HG03135 (cell line): Measurements from ENCODE around the gene CMTM4.

ENCODE experiments used
- ATAC-seq: cut with Tn5 transposase; IDR thresholded peaks from one replicate; pipeline ENCODE4 v1.9.1; 2021; ENCODE audit warnings: mild to moderate bottlenecking, moderate library complexity; ENCODE audit not compliant: unreplicated experiment

Gene CMTM4

DNA sequence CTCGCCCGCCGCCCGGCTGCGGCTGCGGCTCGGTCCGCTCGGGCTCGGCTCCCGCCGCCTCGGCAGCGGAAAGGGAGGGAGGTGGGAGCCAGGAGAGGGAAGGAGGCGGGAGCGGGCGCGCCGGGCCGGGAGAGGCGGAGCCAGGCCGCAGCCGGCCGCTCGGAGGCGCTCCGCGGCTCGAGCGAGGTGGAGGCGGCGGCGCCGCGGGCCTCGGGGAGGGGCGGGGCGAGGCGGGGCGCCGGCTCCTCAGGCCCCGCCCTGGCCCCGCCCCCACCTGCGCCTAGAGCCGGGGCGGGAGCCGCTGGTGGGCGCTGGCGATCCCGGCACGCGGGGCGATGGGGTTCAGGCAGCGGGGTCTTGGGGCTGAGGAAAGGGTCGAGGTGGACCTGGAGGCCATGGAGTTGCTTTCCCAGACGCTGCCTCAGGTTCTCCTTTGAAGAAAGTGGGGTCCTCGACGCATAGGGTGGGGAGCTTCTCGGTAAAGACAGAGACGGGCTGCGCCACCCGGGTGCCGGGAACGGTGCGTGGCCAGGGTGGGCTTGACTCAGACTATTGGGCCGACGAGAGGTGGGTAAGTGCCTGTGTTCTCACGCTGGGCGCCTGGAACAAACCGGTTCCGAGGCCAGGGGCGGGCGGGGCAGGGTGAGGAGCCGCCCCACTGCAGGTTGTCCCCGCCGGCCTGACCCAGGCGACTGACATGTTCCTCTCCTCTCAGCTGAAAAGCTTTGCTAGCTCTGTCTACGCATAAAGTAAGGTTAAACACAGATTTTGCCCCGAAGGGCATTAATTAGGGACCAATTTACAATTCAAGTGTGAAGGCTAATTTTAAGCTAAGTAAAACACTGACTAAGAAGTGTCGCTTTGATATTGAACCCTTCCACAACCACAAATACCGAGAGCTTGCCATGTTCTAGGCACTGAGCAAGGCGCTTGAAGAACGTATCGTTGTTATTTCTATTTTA is at the start of gene CMTM4:
CMTM4 (minus strand) TSS at position 75 of the 962 bp plus-strand sequence. CDS start 218 bp downstream, outside the sequence.
- ATAC-seq = peak; percentile 92

DNA sequence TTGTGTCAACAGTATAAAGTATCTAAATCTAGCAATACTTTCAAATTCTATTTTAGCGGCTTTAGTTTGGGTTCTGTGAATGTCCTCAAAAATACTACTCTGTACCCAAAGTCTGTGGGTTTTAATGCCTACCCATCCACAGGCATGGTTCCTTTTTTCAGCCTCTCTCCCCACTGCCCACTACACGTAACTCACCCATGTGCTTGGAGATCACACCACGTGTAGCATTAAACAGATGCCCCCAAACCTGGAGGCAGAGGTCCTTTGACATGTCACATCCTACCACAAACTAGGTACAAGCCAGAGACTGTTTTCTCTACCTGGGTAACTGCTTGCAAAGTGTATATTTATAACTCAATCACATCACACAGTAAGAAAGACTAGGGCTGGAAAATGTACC is 49.5 kb upstream of the CMTM4 start:
- no peak for ATAC-seq

DNA sequence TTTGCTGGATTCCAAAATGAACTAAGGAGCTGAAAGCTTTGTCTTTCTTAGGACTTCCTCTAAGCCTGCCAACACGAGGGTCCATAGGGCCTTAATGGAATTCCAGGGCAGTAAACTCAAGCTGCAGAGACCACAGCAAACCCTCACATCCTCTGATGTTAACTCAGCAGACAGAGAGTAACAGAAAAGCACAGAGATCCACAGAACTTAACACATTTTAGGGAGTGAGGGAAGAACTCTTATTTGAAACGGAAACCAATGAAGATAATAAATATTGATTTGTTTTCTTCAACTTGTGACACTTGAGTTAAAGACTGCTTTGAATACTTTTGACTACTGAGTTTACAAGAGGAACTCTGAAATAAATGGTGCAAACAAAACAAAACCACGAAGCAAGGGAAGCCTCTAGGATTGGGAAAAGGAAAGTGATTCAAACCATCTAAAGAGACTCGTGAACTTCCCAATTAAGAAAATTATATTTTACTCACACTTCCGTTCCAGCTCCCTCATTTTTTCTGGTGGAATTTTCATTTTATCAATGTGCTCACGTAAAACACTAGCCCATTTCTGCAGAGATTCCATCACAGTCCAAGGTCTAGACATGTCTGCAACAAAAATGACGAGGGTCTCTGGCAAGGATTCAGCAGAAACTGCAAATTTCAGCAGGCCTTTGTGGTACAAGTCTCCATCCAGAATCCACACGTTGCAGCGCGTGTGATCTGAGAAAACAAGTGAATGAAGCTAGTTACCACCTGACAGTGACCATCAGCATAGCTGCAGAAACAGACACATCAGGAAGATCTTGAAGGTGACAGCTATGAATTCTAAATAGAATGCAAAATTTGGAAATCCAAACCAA is 45.6 kb upstream of the CMTM4 start:
- no peak for ATAC-seq

DNA sequence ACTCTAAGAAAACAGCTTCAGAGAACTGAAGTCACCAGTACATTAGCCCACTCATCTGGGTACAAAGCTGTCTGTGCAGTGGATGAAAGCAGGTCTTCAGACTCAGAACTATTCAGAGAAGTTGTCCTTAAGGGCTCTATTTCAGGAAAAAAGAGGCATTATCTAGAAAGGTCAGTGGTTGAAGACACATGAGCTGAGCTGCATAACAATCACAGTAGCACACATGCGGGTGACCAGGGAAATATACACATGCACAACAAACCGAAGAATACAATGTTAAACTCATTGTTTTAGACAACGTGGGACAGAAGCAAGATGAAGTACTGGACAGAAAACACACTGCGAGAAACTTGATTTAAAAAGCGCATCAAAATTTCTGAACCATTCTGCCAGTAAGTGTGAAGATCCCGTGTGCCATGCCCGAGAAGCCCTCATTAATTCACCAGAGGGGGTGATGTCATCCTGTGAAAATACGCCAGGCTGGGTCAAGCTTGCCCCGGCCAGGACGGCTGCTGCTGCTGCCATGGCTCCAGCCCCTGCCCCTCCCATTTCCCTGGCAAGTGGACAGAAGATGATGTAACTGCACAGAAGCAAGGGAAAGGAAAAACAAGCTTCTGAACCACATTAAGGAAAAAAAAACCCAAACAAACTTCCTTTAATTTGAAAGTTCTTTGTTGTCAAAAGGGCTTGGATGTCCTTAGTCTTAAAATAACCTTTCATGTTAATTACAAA is 44.8 kb upstream of the CMTM4 start:
- ATAC-seq = no peak

DNA sequence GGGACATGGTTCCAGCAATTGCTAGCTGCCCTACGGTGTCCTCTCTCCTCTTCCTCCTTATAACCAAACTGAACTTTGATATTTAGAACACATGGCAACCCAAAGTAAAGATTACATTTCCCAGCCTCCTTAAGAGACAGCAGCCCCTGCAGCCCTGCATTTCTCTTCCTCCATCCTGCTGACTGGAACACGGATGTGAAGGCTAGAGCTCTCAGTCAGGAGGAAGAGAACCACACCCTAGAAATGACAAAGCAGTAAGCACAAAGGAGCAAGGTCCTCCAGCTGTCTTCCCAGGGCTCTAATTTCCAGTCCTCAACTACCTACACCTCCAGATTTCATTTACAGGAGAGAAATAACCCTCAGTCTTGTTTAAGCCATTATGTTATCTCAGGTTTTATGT is 44.0 kb upstream of the CMTM4 start:
- ATAC-seq = no peak

DNA sequence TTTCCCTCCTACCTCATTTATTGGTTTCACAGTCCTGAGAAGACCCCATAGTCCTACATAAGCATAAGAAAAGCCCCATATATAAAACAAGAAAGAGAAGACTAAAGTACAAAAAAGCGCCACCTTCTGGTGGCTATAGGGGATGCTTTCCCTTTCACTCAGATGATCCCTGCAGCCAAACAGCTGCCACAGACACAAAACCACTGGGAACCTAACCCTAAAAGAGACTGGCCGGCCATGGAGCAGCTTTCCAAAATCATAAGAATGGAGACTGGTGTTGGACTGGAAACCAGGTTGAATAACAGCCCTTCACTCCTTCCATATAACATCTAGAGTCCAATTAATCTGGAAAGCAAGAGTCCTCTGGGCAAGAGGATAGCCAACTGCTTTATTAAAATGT is 43.5 kb upstream of the CMTM4 start:
- ATAC-seq = no peak

DNA sequence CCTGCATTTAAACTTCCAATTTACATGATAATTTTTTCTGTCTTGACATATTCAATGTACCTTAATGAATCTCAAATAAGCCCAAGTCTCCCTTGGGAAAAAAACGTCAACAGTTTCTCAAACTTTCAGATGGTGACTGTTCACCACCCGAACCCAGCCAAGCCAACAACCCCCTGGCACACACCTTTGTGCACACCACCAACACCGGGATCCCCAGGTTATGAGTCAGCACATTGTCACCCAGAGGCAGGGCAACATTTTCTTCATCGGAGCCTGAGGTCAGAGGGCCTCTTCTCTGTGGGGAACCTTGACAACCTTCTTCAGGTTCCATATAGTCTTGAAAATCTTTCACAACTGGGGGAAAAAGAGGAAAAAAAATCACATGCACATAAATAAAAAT is 39.3 kb upstream of the CMTM4 start:
- no peak for ATAC-seq

DNA sequence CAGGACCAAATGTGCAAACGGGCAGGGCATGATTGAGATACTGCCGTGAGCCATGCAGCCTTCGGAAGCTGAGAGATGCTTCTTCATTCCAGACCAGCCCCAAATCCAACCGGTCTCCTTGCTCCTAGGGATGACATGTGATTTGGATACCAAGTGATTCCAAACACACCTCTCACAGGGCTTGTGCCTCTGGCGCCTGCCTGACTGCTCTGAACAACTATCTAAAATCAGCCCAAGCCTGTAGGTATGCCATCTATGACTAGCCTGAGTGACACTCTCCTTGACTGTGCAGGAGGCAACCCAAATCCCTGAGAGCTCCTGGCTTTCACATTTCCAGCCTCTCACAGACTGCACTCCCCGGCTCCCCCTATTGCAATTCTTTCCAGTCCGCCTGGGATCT is 34.6 kb upstream of the CMTM4 start:
- no peak for ATAC-seq

DNA sequence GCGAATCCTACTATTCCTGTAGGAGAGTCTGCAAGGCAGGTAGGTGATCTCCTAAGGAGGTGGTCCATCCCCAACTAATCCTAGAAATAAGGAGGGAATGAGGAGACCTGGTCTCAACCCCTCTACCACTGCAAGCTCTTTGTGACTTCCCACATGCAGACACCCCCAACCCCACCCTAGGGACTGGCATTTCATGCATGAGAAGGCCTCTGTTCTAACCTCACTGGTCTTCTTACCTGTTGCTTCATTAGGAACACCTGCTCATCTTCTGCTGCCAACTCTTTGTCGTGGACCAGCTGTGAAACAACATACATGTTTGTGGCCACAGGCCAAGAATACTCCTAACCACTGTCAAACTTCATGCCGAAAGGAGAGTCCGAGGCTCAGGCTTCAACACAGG is 32.3 kb upstream of the CMTM4 start:
- ATAC-seq = no peak

DNA sequence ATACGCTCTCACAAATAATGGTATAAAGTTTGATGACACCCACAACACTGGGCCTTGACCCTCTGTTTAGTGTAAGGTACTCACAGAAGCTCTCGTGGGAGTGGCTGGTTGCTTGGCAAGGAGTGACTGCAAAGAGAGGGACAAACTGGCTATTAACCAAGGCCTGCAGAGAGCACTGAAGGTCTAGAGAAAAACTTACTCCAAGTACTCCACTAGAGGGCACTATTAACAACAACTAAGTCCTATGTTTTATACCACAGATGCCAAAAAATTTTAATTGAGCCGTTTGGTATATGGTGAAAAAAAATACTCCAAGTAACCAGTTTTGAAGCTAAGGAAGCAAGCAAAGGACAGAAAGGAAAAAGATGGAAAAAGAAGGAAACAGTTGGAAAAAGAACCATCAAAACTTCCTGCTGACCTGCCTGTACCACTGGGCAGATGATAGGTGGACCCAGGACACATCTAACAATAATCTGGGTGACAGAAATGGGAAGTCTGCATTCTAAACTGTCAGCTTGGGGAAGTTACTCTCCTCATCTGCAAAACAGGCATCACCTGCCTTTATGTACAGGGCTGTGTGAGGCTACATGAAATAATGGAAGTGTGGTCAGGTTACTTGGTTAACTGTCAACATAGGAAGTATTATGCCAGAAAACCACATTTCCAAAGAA is 31.7 kb upstream of the CMTM4 start:
- ATAC-seq = no peak

DNA sequence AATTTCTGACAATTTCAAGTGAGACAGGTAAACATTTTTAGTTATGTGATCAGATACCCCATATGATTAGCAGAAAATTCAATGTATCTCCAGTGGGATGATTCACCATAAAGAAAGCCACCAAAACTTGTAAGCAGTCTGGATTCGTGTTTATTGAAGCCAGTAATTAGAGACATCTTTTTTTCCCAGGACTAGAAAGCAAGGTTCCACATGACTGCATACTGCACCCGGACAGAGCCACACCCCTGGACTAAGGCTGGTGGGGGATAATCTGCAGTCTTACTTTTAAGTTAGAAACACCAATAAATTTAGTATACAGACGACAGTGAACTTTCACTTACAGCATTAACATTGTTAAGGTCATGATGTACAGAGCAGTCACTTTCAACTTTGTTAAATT is 24.2 kb upstream of the CMTM4 start:
- ATAC-seq = no peak

DNA sequence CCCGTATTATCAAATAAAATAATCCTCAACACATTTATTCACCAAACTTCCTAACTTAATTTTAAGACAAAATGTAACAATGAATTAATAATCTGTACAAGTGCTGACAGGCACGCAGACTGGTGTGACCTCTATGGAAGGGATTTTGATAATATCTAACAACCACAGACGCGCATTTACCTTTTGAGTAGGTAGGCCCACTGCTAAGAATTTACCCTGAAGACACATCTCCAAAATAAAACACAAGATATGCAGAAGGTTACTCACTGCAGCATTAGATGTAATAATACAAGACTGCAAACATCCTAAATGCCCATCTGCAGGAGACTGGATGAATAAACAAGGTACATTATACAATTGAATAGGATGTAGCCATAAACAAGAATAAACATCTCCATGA is 22.7 kb upstream of the CMTM4 start:
- no peak for ATAC-seq

DNA sequence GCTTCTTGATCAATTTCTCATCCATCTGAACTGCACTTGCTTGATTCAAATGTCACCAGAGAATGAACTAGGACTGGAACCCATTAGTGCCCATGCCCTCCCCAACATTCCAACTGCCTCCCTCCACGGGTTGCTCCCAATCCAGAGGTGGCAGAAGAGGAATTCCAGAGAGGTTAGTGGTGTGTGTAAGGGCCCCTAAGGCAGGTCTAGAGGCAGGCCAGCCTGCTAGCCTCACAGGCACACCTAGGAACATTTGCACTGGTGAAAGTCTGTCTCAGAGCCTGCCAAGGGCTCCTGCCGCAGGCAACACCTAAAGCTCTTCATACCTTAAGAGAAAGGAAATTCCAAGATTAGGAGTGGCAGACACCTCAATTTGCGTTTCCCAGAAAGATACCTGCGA is 21.2 kb upstream of the CMTM4 start:
- no peak for ATAC-seq

DNA sequence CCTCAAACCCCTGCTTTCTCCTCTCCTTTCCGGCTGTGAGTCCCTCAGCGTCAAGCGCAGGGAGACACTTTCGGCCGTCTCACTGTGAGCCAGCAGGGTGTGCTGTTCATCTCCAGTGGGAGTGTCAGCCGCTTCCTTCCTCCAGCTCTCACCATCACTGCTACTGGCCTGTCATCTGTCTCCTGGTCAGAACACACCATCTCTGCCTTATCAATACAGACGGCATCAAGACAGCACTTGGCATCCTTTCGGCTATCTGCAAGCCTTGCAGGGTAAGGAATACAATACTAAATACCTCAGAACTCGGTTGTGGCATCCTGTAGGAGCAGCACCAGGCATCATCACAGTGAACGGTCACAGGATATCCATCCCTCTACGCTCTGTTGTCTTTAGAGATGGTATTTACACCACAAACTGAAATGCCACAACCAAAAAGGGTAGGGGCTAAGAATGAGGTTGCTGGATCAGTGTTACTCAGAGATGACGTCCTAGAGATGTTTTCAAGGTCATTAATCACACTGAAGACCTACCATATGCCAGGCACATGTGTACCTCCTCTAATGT is 20.7 kb upstream of the CMTM4 start:
- ATAC-seq = no peak

DNA sequence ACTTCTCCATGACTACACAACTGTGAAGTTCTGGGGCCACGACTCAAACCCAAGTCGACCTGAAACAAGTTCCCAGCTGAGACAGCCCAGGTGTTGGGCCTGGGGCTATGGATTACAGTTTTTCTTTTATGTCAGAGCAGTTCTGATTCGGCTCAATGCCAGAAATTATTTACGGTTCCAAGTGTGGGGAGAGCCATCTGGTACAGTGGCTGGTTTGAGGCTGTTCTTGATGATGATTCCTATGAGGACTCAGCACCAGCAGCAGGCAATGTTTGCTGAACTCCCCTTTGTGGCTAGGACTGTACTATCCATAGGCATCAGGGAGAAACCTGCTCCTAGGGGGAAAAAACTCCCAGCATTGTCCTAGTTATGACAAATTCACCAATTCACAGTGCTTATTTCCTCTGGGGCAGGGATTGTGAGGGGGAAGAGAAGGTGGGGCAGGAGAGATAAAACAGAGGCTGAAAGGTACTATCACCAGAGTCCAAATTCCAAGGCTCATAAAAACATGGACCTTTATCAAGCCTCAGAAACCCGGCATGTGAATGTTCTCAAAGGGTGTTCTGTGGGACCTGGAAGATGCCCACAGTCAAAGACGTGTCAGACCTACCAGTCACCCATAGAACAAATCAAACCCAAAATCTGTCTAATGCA is 18.2 kb upstream of the CMTM4 start:
- no peak for ATAC-seq

DNA sequence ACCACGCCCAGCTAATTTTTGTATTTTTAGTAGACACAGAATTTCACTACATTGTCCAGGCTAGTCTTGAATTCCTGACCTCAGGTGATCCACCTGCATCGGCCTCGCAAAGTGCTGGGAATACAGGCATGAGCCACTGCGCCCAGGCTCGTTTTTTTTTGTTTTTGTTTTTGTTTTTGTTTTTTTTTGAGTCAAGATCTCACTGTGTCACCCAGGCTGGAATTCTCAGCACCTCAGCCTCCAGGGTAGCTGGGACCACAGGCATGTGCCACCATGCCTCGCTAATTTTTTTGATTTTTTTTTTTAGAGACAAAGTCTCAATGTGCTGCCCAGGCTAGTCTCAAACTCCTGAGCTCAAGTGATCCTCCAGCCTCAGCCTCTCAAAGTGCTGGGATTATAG is 17.5 kb upstream of the CMTM4 start:
- ATAC-seq = no peak

DNA sequence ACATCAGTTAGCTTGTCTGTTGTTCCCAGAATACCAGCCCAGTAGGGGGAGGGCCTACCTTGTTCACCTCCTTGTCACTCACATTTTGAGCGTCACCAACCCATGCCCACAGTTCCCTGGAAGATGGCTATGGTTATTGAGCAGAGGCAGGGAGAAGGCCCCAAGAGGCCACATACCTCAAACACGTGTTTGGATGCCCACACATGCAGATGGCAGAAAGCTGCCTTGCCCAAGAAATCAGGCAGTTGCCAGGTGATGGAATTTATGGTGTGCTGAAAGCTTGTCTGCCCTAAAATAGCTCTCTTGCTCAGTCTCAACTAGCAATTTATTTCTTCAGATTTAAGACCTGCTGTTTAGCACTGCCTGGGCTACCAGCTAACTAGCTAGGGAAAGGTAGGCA is 16.5 kb upstream of the CMTM4 start:
- no peak for ATAC-seq

DNA sequence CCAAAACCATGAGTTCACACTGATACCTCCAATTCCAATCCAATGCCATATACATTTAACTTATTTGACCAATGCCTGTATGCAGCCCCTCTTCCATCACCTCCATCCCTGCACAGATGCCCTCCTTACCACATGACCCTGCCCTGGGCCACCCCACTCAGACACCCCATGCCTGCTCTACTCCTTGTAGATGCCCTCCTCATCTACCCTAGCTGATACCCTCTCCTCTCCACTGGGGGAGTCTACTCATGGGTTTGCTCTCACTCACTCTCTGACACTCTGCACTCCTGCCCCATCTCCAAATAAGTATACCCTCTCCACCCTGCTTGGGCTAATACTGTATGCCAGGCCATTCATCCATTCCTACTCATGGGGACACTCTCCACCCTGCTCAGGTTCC is 16.0 kb upstream of the CMTM4 start:
- no peak for ATAC-seq

DNA sequence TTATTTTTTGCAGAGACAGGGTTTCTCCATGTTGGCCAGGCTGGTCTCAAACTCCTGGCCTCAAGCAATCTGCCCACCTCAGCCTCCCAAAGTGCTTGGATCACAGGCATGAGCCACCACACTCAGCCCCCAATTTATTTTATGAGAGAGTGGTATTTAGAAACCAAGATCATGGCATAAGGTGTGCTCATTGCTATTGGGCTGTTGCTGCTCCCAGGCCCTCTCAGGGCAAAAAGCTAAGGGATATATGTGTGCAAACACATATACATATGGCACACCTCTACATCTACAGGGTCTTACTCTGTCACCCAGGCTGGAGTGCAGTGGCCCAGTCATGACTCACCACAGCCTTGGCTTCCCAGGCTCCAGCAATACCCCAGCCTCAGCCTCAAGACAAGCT is 15.0 kb upstream of the CMTM4 start:
- no peak for ATAC-seq

DNA sequence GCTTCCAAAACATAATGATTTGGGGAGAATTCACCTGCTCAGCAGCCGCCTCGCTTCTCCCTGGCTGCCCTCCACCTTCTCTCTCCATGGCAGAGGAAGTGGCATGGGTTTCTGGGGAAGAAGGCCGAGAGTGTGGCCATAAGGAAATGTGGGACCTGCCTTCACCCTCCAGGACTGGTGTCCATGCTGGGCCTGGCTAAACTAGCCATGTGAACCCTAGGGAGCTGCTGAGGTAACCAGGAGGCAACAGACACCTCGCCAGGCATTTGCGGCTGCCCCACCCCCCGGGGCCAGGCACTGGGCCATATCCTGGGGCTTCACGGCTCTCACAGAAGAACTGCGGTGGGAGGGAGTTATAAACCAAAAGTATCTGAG is 9.9 kb upstream of the CMTM4 start:
- ATAC-seq = no peak
